DMS153 treated with DMSO at 0.1 percent for 48 hours (cell line): ENCODE measurements around the gene CTAGE9.
"Not testable (repeated sequence)": the region's sequence is repeated elsewhere in the genome, so short reads cannot be mapped to it uniquely, and the experiment has no call there.

ENCODE experiments used
- DNase-seq: peaks from one replicate; lab custom pipeline; 2025; ENCODE audit not compliant: unreplicated experiment; lab: John Stamatoyannopoulos, UW

The CTAGE9 gene, protein sequence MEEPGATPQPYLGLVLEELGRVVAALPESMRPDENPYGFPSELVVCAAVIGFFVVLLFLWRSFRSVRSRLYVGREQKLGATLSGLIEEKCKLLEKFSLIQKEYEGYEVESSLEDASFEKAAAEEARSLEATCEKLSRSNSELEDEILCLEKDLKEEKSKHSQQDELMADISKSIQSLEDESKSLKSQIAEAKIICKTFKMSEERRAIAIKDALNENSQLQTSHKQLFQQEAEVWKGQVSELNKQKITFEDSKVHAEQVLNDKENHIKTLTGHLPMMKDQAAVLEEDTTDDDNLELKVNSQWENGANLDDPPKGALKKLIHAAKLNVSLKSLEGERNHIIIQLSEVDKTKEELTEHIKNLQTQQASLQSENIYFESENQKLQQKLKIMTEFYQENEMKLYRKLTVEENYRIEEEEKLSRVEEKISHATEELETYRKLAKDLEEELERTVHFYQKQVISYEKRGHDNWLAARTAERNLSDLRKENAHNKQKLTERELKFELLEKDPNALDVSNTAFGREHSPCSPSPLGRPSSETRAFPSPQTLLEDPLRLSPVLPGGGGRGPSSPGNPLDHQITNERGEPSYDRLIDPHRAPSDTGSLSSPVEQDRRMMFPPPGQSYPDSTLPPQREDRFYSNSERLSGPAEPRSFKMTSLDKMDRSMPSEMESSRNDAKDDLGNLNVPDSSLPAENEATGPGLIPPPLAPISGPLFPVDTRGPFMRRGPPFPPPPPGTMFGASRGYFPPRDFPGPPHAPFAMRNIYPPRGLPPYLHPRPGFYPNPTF

DNA sequence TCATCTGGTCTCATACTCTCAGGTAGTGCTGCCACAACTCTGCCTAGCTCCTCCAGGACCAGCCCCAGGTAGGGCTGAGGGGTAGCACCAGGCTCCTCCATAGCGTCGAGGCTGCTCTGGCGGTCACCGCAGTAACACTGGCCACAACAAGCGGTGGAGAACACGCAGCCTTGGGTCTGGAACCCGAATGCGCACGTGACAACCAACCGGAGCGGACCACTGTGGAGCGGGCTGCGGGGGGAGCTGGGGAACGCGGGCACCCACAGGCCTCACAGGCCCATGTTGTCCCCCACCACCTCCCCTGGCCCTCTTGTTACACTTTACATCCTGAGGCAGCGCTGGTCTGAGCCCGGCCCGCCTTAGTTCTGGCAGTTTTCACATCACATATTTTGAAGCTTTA lies at the start of gene CTAGE9:
Gene CTAGE9, minus strand, starts transcription at position 101 of the 400 bp plus-strand sequence. Its CDS starts 0 bp downstream, at position 101.
- not testable (repeated sequence) for DNase-seq

DNA sequence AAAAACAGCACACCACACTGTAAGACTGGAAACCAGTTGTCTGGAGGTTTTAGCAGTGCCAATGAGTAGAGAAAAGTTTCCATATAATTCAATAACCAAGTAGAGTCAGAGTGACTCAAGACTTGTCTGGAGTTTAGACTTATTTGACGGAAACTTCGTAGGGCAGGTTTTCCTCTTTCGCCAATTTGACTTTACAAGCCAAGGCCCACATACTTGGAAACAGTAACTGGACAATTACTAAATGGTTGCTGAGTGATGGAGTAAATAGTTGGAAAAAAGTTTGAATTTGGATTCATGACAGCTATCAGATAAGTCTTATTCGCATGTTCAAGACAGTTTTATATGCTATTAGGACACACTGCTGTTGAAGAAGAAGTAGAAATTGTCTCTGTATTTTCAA lies 48.1 kb upstream of the CTAGE9 start:
- no peak for DNase-seq

DNA sequence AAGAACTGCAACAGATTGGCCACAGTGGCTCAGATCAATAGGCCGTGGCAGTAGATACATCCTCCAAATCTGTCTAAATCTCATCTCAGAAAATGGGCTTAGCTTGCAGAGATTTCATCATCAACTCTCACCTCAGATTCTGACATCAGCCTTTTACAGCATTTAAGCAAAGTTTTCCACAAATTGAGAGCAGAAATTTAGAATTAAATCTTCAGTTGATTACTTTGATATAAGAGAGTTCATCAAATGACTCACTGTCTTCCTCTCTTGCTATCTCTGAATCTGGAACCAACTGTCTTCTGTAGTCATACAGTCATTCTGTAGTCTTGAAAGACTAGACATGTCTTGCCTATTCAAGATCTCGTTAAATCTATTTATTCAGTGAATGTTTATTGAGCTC lies 45.2 kb upstream of the CTAGE9 start:
- no peak for DNase-seq

DNA sequence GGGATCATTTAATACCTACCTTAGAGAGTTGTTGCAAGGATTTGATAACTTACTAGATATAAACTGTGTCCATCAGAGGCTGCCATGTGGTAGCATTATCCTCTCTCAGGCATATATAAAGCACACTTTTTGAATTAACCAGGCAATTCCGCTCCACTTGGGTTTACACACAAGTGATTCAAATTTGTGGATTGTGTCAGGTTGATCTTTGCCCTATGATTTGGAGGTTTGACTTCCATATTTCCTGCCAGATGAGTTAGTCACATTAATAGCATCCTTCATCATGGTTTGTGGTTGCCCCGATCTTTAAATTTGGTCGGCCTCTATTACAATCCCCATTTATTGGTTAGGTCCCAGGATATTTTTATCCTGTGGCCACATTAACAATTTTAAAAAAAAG lies 44.8 kb upstream of the CTAGE9 start:
- no peak for DNase-seq

DNA sequence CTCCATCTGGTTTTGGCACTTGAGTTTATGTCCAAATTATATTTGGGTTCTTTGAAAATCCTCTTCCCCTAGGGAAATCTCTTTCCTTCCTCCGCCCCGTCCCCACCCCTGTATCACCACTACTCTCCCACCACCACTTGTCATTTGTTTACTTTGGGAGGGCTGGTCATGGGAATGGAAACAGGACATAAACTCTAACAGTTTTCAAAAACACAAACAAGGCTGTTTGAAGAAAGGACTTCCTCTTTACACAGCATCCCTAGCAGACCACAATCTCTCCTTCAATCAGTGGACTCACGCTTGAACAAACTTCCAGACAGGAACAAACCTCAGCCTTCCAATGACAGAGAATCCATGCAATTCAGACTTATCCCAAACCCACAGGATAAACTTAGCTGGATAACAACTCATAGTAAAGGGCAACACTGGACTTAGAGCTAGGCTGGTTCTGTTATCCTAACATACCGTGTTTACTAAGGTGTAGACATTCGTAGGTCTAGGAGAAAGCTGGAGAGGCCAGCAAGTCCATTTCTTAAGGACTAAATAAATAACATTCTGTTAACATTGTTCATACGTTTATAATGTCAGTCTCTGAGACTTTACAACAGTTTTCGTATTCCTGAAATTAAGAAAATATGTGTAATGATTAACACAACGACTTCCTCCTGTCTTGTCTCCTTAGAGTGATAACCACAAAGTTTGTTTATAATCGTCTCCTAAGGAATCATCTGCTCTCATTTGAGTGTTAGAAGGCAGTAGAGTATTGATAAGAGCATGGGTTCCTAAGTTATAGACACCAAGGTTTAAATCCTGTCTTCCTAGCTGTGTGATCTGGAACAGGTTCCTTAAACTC lies 44.1 kb upstream of the CTAGE9 start:
- DNase-seq: no peak

DNA sequence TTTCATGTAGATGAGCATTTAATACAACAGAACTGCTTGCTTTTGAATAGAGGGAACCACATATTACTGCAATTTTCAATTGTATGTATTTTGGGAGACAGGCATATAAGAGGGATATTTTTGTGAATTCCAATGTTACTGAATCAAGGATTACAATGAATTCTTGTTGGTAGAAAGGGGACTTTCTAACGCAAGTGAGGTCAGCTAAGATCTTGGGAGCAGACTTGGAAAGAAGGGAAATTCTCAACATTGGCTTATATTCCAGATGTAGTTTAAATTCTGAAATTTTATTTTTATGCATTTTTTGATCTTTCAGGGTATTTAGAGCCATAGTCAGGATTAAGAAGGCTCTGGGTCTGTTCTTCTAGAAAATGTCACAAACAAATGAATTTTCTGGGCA lies 43.3 kb upstream of the CTAGE9 start:
- no peak for DNase-seq

DNA sequence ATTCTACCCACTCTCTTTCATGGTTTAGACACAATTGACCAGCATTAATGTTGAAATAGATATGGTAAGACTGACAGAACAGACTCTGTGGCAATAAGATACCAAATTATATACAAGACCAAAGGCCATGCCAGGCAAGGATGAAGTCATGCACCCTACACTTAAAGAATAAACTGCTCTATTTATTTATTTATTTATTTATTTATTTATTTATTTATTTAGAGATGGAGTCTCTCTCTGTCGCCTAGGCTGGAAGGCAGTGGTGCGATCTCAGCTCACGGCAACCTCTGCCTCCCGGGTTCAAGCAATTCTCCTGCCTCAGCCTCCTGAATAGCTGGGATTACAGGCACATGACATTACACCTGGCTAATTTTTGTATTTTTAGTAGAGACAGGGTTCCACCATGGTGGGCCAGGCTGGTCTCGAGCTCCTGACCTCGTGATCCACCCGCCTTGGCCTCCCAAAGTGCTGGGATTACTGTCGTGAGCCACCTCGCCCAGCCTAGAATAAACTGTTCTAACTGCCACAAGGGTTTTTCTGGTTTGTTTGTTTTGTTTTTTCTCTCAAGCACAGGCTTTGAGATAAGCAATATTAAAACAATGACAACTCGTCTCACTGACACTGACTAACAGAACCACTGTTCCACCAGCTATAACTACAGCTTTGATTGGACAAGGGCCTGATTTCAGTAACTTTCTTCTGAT lies 40.3 kb upstream of the CTAGE9 start:
- not testable (repeated sequence) for DNase-seq

DNA sequence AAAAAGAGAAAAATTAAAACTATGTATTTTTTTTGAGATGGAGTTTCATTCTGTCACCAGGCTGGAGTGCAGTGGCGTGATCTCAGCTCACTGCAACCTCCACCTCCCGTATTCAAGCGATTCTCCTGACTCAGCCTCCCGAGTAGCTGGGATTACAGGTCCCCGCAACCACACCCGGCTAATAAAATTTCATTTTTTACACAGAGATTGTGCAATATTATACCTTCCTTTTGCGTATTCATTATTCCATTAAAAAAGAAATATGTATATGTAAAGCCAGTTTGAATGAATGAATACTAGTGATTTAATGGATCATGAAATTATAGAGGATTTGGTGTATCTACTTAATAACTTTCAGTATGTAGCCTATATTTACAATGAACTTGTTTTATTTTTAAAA lies 38.2 kb upstream of the CTAGE9 start:
- no peak for DNase-seq

DNA sequence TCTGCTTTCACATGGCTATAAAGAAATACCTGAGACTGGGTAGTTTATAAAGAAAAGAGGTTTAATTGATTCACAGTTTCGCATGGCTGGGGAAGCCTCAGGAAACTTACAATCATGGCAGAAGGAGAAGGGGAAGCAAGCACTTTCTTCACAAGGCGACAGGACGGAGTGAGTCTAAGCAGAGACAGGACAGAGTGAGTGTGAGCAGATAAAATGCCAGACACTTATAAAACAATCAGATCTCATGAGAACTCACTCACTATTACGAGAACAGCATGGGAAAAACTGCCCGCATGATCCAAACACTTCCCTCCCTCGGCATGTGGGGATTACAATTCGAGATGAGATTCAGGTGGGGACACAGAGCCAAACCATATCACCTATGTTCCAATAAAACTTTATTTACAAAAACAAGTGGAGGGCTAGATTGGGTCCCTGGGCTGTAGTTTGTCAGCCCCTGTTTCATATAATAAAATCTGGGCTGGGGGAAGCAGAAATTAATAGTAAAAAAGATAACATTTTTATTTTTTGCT lies 37.1 kb upstream of the CTAGE9 start:
- DNase-seq: no peak

DNA sequence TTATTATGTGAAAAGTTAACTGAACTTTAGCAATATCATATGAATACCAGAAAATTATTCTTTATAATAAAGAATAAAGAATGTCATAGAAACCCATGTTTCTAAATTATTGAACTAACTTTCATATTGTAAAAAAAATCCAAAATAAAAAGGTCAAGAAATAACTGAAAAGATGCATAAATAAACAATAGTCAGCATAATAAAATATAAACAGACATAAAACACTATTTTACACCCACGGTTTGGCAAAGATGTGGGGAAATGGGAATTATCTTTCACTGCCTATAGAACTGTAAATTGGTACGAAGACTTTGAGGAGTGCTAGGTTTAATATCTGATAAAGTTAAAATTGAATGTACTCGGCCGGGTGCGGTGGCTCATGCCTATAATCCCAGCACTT lies 34.7 kb upstream of the CTAGE9 start:
- DNase-seq: no peak

DNA sequence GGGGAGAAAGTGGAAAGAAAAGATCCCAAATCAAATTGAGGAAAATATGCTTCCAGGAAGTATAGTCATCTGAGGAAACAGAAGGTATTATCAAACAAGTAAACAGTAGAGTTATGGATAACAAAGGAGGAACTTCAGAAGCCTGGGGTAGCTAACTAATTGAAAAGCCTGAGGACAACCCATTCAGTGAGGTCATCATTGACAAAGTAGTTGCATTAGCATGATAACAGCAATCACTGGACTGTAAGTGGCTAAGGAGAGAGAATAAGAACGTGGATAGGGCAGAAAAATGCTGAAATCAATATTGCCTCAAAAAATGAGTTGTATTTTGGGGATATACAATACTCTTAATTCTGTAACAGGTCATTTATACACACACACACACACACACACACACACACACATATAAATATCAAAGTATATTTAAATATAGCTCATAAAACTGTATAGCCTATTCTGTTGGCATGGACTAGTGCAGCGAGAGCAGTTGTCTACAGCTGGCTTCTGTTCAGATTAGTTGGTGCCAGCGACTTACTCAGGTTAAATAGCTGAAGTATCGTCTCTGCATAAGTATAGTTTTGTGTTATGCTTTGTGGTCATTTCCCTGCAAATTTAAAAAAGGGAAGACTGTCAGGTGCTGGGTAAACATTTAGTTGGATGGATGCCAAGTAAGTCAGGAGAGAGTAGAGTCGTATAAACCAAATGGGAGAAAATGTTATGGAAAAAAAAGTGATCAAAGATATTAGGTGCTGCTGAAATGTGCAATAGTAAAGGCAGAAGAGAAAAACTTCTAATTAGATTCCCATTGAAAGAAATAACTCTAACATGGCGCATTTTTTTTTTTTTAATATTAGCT lies 33.8 kb upstream of the CTAGE9 start:
- peak; percentile 20 for DNase-seq

DNA sequence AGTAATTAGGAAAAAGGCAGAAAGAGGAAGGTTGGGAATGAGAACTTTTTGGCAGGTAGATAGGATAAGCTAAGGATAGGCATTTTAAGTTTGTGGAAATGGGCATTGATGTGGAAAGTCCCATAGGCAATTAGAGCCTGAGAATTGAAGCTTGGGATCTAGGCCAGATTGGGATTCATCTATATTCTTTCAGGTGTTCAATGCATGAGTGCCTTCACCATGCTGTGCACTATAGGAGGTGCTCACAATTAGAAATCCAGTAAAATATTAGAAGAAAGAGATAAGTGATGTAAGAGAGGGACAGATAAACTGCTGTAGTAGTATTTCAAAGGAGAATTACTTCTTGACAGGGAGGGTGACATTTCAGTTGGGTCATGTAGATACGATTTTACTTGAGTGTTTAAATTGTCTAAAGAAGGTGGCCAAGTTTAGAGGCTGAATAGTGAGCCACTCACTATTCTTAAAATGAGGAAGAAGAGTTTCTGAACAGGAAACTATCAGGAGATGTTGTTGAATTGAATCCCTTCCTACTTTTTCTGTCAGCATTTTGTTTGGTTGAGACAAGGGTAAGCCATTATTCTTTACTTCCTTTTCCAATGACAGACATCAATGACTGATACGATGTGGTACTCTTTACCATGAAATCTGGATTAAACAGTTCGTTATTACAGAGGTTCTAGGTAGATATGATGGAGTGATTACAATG lies 31.0 kb upstream of the CTAGE9 start:
- DNase-seq: no peak

DNA sequence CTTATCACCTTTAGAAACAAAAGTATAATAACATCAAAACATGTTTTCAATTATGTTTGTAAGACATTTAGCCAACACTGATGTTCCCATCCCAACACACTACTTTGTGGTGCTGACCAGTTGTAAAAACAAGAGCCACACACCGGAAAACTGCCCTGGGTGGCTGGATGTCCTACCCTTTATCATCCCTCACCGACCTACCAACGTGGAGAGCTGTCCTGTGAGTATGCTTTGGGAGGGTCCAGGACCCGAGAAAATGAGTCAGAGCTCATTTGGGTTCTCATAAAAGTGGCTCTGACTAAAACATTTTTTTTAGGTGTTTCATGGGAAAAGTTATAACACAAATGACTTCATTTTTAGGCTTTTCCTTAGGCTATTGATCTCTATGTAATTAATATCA lies 29.3 kb upstream of the CTAGE9 start:
- DNase-seq: no peak

DNA sequence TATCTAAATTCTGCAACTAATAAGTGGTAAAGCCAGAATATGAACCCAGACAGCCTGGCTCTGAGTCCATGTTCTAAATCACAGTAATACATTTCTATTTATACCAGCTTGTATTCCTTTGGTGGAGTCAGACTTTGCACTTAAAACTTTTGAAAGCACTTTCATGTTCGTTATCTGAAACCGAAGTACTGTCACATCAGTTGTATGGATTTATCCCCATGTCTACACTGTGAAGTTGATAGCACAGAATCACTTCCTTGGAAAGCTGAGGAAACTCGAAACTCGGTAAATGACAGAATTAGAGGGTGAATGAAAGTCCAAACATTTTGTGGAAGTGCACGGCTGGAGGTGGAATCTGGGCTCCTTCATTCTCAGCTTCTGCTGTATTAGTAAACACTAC lies 28.3 kb upstream of the CTAGE9 start:
- no peak for DNase-seq

DNA sequence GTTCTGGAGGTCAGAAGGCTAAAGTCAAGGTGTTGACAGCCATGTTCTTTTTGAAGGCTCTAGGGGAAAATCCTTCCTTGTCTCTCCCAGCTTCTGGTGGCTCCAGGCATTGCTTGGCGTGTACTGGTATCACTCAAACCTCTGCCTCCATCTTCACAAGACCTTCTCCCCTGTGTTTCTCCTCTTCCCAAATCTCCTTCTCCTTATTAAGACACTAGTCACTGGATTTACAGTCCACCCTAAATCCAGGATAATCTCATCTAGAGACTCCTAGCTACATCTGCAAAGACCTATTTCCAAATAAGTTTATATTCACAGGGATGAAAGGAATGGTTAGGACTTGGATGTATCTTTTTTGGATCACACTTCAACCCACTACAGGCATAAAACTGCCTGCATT lies 26.0 kb upstream of the CTAGE9 start:
- DNase-seq: no peak

DNA sequence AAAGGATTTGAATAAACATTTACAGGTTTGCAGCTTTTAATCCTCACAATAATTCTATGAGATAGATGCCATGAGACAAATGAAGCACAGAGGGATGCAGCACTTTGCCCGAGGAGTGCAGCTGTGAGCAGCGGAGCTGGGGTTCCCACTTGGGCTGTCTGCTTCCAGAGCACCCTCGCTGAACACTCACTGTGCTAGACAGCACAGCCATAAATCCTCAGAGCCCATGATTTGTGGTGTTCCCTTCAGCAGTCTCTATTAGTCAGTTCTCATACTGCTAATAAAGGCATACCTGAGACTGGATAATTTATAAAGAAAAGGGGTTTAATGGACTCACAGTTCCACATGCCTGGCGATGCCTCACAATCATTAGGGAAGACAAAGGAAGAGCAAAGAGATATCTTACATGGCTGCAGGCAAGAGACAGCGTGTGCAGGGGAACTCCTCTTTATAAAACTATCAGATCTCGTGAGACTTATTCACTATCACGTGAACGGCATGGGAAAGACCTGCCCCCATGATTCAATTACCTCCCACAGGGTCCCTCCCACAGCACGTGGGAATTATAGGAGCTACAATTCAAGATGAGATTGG lies 25.3 kb upstream of the CTAGE9 start:
- no peak for DNase-seq

DNA sequence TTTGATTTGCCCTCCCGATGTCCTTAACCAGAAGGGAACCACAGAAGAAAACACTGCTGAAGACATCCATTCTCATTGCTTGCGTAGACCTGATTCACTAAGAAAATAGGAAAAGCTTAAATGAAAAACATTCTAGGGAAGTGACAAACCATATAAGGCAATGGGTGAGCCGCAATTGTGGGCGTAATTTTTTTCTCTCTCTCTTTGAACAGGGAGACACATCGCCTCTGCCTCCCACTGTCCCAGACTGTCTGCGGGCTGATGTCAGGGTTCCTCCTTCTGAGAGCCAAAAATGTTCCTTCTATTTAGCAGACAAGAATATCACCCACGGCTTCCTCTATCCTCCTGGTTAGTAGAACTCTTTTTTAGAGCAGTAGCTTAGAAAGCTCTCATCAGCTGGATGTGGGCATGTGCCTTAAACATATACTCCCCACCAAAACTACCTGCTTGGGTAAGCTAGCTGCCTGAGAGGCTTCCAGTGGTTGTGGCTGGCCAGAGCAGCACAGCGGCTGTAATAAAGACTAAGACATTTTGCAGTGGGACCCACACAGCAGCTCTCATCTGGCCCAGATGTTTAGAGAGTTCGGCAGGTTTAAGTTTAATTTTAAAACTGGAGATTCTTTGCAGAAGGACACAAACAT lies 22.7 kb upstream of the CTAGE9 start:
- DNase-seq: no peak

DNA sequence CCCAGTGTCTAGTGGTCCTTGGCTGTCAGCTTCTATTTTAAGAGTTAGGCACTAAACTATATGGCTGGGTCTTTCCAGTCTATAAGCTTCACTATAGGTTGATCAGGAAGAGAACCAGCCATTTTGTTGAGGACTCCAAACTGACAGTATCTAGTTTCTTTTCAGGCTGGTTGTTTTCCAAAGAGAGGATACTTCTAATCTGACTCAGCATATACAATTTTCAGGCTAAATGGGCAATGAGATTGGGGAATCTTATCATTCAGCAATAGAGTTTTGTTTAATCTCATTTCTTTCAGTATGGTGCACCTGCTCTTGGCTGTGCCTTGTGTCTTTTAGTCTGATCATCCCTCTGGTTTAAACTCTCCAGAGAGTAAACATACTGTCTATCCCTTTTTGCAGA lies 20.4 kb upstream of the CTAGE9 start:
- no peak for DNase-seq
